Fibroblast of the aortic adventitia (primary cell): ENCODE results near the gene KIAA1217. TPM values are rescaled to one million over a fixed set of nuclear protein-coding genes. Genes with fewer than 3 reads are reported as not detected.

Source experiments
- DNase-seq: peaks from one replicate; pipeline ENCODE4 v3.0.0-alpha.2; 2010; ENCODE audit warnings: low read depth
- H3K4me3 ChIP-seq: 2 replicates; pipeline ENCODE4 v1.5.1; 2011; ENCODE audit warnings: low read depth, mild to moderate bottlenecking, control low read depth, low read length, moderate library complexity
- CTCF ChIP-seq: IDR thresholded peaks from 2 replicates; pipeline ENCODE4 v1.5.1; 2011; ENCODE audit warnings: mild to moderate bottlenecking, low read length, control low read depth, inconsistent platforms; ENCODE audit not compliant: insufficient read depth
- total RNA-seq: library from RNA; depleted of rRNA; stranded (reverse); fragments of >200 nt; gene quantifications from 2 replicates; pipeline ENCODE4 v1.2.3, GENCODE V29; 2012; ENCODE audit warnings: low replicate concordance

KIAA1217 gene
- total RNA-seq, 1 donor, result 12.5 TPM

GRCh38 chr10:24462889-24463552, 254.1 kb downstream of the KIAA1217 start:
- no peak overlapping the region for H3K4me3 ChIP-seq
- peak; percentile 31 for TF ChIP-seq CTCF
- peak; percentile 22 for DNase-seq

GRCh38 chr10:24463611-24464426, 254.9 kb downstream of the KIAA1217 start:
- DNase-seq, result peak; percentile 92
- H3K4me3 ChIP-seq, result no peak overlapping the region
- no peak for TF ChIP-seq CTCF

GRCh38 chr10:24465124-24465874, 256.4 kb downstream of the KIAA1217 start:
- peak; percentile 82 for DNase-seq
- no peak overlapping the region for H3K4me3 ChIP-seq
- TF ChIP-seq CTCF, result no peak

- DNase-seq, result peak; percentile 87
- no peak for TF ChIP-seq CTCF
- H3K4me3 ChIP-seq, result peak overlapping the region; percentile 42
Observed at GRCh38 chr10:24465891-24466818, 257.2 kb downstream of the KIAA1217 start.

- no peak for TF ChIP-seq CTCF
- no peak overlapping the region for H3K4me3 ChIP-seq
- DNase-seq, result no peak
Observed at GRCh38 chr10:24467136-24467535, 258.2 kb downstream of the KIAA1217 start.

GRCh38 chr10:24467605-24468004, 258.7 kb downstream of the KIAA1217 start:
- TF ChIP-seq CTCF, result no peak
- DNase-seq, result no peak
- H3K4me3 ChIP-seq, result no peak overlapping the region
